WTC11 (cell line): ENCODE results near the gene CSRNP3. TPM values are rescaled to one million over a fixed set of nuclear protein-coding genes. Genes with fewer than 3 reads are reported as not detected.

ENCODE experiments used
- ATAC-seq: fragments of 200-7000 bp; cut with Tn5 transposase; 2 replicates; pipeline ENCODE4 v1.10.0; 2021; ENCODE audit warnings: mild to moderate bottlenecking, moderate library complexity
- CTCF ChIA-PET: fragments of 300-600 bp; sonication (Branson Sonifier 250); formaldehyde crosslinking; loops from one replicate; lab custom pipeline; 2021; ENCODE audit warnings: antibody characterized with exemption; lab: Charles Lee
- POLR2A ChIA-PET: fragments of 350-600 bp; sonication (Branson Sonifier 250); formaldehyde crosslinking; loops from one replicate; lab custom pipeline; 2021; ENCODE audit warnings: antibody characterized with exemption; lab: Charles Lee
- DNase-seq: peaks from one replicate; pipeline ENCODE4 v3.0.0; 2021; ENCODE audit warnings: low spot score
- H3K27ac Mint-ChIP-seq: 2 replicates; pipeline ENCODE4 v1.8.0; 2021; ENCODE audit warnings: mixed read lengths
- H3K27me3 Mint-ChIP-seq: 2 replicates; pipeline ENCODE4 v1.8.0; 2021; ENCODE audit warnings: low read depth, mild to moderate bottlenecking, moderate library complexity, mixed read lengths
- H3K36me3 Mint-ChIP-seq: 2 replicates; pipeline ENCODE4 v1.8.0; 2021; ENCODE audit warnings: mixed read lengths
- H3K4me1 Mint-ChIP-seq: 2 replicates; pipeline ENCODE4 v1.8.0; 2022; ENCODE audit warnings: mixed read lengths
- H3K4me3 Mint-ChIP-seq: 2 replicates; pipeline ENCODE4 v1.8.0; 2021; ENCODE audit warnings: mild to moderate bottlenecking, moderate library complexity, mixed read lengths
- H3K9me3 Mint-ChIP-seq: 2 replicates; pipeline ENCODE4 v1.8.0; 2021; ENCODE audit warnings: mixed read lengths
- CTCF ChIP-seq: fragments of 200-600 bp; IDR thresholded peaks from 2 replicates; pipeline ENCODE4 v1.8.0; 2022; ENCODE audit warnings: antibody characterized with exemption
- EMX1 ChIP-seq: fragments of 250-450 bp; sonication (Bioruptor Pico); IDR thresholded peaks from 2 replicates; pipeline ENCODE4 v1.8.0; 2021; ENCODE audit warnings: mild to moderate bottlenecking
- FOXP1 ChIP-seq: sonication (generic); formaldehyde crosslinking; IDR thresholded peaks from 2 replicates; pipeline ENCODE4 v1.8.0; 2022; ENCODE audit warnings: missing genetic modification reagents, mild to moderate bottlenecking, moderate library complexity, borderline replicate concordance
- GABPB1 ChIP-seq: sonication (generic); formaldehyde crosslinking; IDR thresholded peaks from 2 replicates; pipeline ENCODE4 v1.8.1; 2023; ENCODE audit warnings: mild to moderate bottlenecking, missing genetic modification reagents
- GTF2I ChIP-seq: fragments of 250-450 bp; sonication (Bioruptor Pico); conservative IDR thresholded peaks from 2 replicates; pipeline ENCODE4 v1.4.0; 2021; ENCODE audit warnings: mild to moderate bottlenecking
- HMGXB4 ChIP-seq: sonication (generic); formaldehyde crosslinking; IDR thresholded peaks from 2 replicates; pipeline ENCODE4 v1.8.1; 2023; ENCODE audit warnings: mild to moderate bottlenecking, moderate library complexity, missing genetic modification reagents
- JAZF1 ChIP-seq: fragments of 250-450 bp; sonication (Bioruptor Pico); IDR thresholded peaks from 2 replicates; pipeline ENCODE4 v1.9.0; 2021; ENCODE audit warnings: moderate library complexity, mild to moderate bottlenecking, inconsistent platforms
- MYBL2 ChIP-seq: sonication (generic); formaldehyde crosslinking; IDR thresholded peaks from 2 replicates; pipeline ENCODE4 v1.8.1; 2023; ENCODE audit warnings: mild to moderate bottlenecking, moderate library complexity, missing genetic modification reagents
- NFYB ChIP-seq: sonication (generic); formaldehyde crosslinking; conservative IDR thresholded peaks from 2 replicates; pipeline ENCODE4 v1.8.0; 2022; ENCODE audit warnings: low read depth, missing genetic modification reagents
- NR1H2 ChIP-seq: sonication (generic); formaldehyde crosslinking; IDR thresholded peaks from 2 replicates; pipeline ENCODE4 v1.9.0; 2021; ENCODE audit warnings: mild to moderate bottlenecking, moderate library complexity, missing genetic modification reagents
- OVOL2 ChIP-seq: fragments of 250-450 bp; sonication (Bioruptor Pico); IDR thresholded peaks from 2 replicates; pipeline ENCODE4 v1.9.0; 2021; ENCODE audit warnings: mild to moderate bottlenecking, borderline replicate concordance
- SMAD4 ChIP-seq: sonication (generic); formaldehyde crosslinking; IDR thresholded peaks from 2 replicates; pipeline ENCODE4 v1.8.0; 2022; ENCODE audit warnings: mild to moderate bottlenecking, missing genetic modification reagents
- STAT6 ChIP-seq: sonication (generic); formaldehyde crosslinking; conservative IDR thresholded peaks from 2 replicates; pipeline ENCODE4 v1.8.1; 2023; ENCODE audit warnings: mild to moderate bottlenecking, low read depth, missing genetic modification reagents, moderate library complexity
- TCF7 ChIP-seq: sonication (generic); formaldehyde crosslinking; IDR thresholded peaks from 2 replicates; pipeline ENCODE4 v1.8.0; 2022; ENCODE audit warnings: mild to moderate bottlenecking, low read depth, missing genetic modification reagents, moderate library complexity
- TP53 ChIP-seq: sonication (generic); formaldehyde crosslinking; IDR thresholded peaks from 2 replicates; pipeline ENCODE4 v1.8.1; 2023; ENCODE audit warnings: mild to moderate bottlenecking, missing genetic modification reagents
- ZNF219 ChIP-seq: sonication (generic); formaldehyde crosslinking; IDR thresholded peaks from 2 replicates; pipeline ENCODE4 v1.8.0; 2023; ENCODE audit warnings: missing genetic modification reagents, mild to moderate bottlenecking, borderline replicate concordance
- ZNF671 ChIP-seq: fragments of 250-450 bp; sonication (Bioruptor Pico); IDR thresholded peaks from 2 replicates; pipeline ENCODE4 v1.8.0; 2021; ENCODE audit warnings: mild to moderate bottlenecking
- total RNA-seq: library from RNA; stranded (reverse); gene quantifications from 3 replicates; pipeline ENCODE4 v1.2.3, GENCODE V29; 2021
- TF ChIP-seq, protein P1 (sequence below): sonication (generic); formaldehyde crosslinking; conservative IDR thresholded peaks from 2 replicates; pipeline ENCODE4 v1.8.1; 2022; ENCODE audit warnings: mild to moderate bottlenecking, missing genetic modification reagents
- TF ChIP-seq, protein P2 (sequence below): sonication (generic); formaldehyde crosslinking; IDR thresholded peaks from 2 replicates; pipeline ENCODE4 v1.8.1; 2023; ENCODE audit warnings: mild to moderate bottlenecking, missing genetic modification reagents, moderate library complexity
- TF ChIP-seq, protein P3 (sequence below): sonication (generic); formaldehyde crosslinking; IDR thresholded peaks from 2 replicates; pipeline ENCODE4 v1.8.0; 2022; ENCODE audit warnings: mild to moderate bottlenecking, missing genetic modification reagents

Gene CSRNP3
- total RNA-seq, 1 experiment from 2014 or later = 7.3 TPM

- no peaks in the 10 kb centered on the region for H3K27me3 Mint-ChIP-seq
- TF ChIP-seq, protein P1, sequence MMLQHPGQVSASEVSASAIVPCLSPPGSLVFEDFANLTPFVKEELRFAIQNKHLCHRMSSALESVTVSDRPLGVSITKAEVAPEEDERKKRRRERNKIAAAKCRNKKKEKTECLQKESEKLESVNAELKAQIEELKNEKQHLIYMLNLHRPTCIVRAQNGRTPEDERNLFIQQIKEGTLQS (CRISPR knock-in tag) = no peak
- TF ChIP-seq NFYB (no peak), GTF2I (no peak), GABPB1 (no peak), STAT6 (CRISPR knock-in tag) (no peak), EMX1 (no peak), CTCF (no peak)
- no peaks in the 10 kb centered on the region for H3K4me1 Mint-ChIP-seq
- ATAC-seq (no peak), DNase-seq (no peak)
- POLR2A ChIA-PET = no interaction called here
- H3K9me3 Mint-ChIP-seq = peaks cover 14% of the 10 kb centered on the region
- peaks cover 15% of the 10 kb centered on the region for H3K36me3 Mint-ChIP-seq
- H3K4me3 Mint-ChIP-seq = no peak overlapping the region
- no peak overlapping the region for H3K27ac Mint-ChIP-seq
- CTCF ChIA-PET = no interaction called here
Observed at GRCh38 chr2:165666605-165667004, 197.1 kb downstream of the CSRNP3 start.

GRCh38 chr2:165667375-165667774 is 197.9 kb downstream of the CSRNP3 start:
- no peak overlapping the region for H3K4me3 Mint-ChIP-seq
- TF ChIP-seq FOXP1 (CRISPR knock-in tag) (no peak), HMGXB4 (no peak)
- TF ChIP-seq, all 79 proteins: peak for 0
- ChIA-PET POLR2A (no interaction called here), CTCF (no interaction called here)
- no peaks in the 10 kb centered on the region for H3K27me3 Mint-ChIP-seq
- peaks cover 22% of the 10 kb centered on the region for H3K9me3 Mint-ChIP-seq
- ATAC-seq (no peak), DNase-seq (no peak)
- H3K36me3 Mint-ChIP-seq = peaks cover 23% of the 10 kb centered on the region
- H3K4me1 Mint-ChIP-seq = no peaks in the 10 kb centered on the region
- no peak overlapping the region for H3K27ac Mint-ChIP-seq

DNA sequence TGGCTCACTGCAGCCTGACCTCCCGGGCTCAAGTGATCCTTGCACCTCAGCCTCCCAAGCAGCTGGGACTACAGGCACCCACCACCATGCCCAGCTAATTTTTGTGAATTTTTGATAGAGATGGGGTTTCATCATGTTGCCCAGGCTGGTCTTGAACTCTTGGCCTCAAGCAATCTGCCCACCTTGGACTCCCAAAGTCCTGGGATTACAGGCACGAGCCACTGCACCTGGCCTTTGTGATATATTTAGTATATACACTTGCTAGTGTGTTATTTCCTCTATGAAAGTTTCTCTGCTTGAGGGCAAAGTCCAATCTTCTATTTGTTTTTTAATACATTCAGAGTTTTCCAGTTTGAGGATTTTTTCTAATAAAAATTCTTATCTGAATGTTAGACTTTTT is 205.3 kb downstream of the CSRNP3 start:
- Mint-ChIP-seq H3K36me3 (peaks cover 53% of the 10 kb centered on the region), H3K4me3 (no peak overlapping the region), H3K4me1 (peaks cover 10% of the 10 kb centered on the region), H3K9me3 (peaks cover 23% of the 10 kb centered on the region), H3K27ac (no peak overlapping the region), H3K27me3 (no peaks in the 10 kb centered on the region)
- DNase-seq = no peak
- POLR2A ChIA-PET = no interaction called here
- TF ChIP-seq ZNF671 (CRISPR knock-in tag) (no peak), CTCF (no peak), NR1H2 (no peak), OVOL2 (CRISPR knock-in tag) (no peak), GTF2I (no peak), GABPB1 (no peak), MYBL2 (CRISPR knock-in tag) (no peak), JAZF1 (CRISPR knock-in tag) (no peak), ZNF219 (no peak), SMAD4 (no peak), TCF7 (no peak), TP53 (CRISPR knock-in tag) (no peak)
- TF ChIP-seq, protein P2, sequence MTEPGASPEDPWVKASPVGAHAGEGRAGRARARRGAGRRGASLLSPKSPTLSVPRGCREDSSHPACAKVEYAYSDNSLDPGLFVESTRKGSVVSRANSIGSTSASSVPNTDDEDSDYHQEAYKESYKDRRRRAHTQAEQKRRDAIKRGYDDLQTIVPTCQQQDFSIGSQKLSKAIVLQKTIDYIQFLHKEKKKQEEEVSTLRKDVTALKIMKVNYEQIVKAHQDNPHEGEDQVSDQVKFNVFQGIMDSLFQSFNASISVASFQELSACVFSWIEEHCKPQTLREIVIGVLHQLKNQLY = no peak
- TF ChIP-seq, protein P3, sequence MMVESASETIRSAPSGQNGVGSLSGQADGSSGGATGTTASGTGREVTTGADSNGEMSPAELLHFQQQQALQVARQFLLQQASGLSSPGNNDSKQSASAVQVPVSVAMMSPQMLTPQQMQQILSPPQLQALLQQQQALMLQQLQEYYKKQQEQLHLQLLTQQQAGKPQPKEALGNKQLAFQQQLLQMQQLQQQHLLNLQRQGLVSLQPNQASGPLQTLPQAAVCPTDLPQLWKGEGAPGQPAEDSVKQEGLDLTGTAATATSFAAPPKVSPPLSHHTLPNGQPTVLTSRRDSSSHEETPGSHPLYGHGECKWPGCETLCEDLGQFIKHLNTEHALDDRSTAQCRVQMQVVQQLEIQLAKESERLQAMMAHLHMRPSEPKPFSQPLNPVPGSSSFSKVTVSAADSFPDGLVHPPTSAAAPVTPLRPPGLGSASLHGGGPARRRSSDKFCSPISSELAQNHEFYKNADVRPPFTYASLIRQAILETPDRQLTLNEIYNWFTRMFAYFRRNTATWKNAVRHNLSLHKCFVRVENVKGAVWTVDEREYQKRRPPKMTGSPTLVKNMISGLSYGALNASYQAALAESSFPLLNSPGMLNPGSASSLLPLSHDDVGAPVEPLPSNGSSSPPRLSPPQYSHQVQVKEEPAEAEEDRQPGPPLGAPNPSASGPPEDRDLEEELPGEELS = no peak
- ATAC-seq = no peak
- CTCF ChIA-PET = no interaction called here
